GM11168 (cell line): Measurements from ENCODE around the gene SLC6A6.

Source experiments
- in situ Hi-C: fragments of 300-500 bp; cut with MboI; formaldehyde crosslinking; loops from one replicate; pipeline ENCODE4 v1.12.0; 2022; ENCODE audit warnings: low sequenced_read_pairs; ENCODE audit not compliant: unreplicated experiment

SLC6A6 gene

DNA sequence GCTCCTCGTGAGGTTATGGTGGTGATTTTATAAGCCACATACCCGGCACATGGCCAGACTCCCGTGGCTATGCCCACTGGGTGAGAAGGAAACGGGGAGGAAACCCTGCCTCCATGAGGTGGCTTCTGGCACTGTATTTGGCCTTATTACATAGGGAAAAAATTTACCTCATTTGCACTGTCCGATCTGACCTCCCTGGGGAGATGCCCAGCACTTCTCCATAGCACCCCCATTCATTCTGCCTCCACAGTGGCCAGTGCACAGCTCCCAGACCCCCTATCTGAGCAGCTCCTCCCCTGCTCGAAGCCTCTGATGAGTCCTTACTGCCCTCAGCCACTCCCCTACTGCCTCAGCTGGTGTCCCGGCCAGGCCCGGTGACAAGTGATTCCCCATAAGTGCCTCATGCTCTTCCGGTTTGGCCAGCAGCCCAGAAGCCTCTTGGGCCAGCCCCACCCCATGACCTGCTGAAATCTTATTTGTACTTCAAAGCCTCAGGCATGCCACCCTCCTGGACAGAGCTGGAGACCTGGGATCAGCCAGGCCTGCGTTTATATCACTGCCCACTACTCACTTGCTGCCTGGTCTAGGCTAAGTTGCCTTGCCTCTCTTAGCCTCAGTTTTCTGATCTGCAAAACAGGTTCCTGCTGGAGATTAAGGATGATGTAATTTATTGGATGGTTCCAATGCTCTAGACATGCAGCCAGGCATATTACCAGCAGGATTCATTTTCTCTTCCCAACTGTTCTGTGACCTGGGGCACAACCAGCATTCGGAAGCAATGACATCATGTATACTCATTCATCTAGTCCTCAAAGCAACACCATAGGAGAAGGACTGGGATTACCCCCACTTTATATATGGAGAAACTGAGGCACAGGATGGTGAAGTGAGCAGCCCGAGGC lies 30.6 kb upstream of the SLC6A6 start:
- in situ Hi-C loops: no loop called here

DNA sequence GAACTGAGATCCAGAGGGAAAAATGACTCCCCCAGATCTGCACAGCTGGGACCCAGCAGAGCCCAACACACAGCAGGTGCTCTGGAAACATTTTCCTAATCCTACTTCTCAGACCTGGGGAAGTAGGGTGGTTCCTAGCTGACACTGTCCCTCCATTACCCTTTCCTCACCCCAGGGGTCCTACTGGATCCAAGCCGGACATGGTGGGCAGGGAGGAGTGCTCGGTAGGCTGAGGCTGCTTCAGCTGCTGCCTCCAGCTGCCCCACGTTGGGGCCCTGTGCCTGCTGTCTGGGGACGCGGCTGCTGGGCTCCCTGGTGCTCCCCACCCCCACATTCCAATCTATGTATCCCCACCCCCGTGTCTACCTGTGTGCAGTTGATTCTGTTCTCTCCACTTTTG lies 29.8 kb upstream of the SLC6A6 start:
- in situ Hi-C loops: no loop called here

DNA sequence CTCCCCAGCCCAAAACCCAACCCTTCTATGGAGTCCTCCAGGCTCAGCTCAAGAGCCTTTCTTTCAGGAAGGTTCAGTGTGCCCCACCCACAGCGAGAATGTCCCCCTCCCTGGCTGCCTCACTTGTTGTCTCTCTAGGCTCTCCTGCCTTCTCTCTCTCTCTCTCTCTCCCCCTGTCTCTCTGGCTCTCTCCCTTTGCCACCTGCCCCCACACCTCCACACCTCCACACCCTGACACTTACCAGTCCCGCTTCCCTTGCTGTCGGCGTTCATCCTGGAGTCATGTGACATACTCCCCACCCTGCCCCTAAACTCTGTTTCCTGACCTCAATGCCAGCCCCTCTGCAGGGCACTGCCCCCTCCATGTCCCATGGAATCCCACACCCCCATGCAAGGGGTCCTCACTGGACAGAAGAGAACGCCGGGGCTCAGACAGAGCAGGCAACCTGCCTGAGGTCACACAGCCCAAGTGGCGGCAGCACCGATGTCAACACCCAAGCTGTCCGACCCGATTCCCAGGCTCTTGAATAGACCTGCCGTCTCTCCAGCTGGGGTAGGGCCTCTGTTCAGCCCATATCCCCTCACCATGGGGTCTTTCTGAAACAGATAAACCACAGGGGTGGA lies 28.5 kb upstream of the SLC6A6 start:
- in situ Hi-C loops: no loop called here

- in situ Hi-C loops: no loop called here
Measured at GRCh38 chr3:14374444-14374883, 27.9 kb upstream of the SLC6A6 start.

GRCh38 chr3:14375192-14375591 lies 27.2 kb upstream of the SLC6A6 start:
- in situ Hi-C loops: no loop called here

DNA sequence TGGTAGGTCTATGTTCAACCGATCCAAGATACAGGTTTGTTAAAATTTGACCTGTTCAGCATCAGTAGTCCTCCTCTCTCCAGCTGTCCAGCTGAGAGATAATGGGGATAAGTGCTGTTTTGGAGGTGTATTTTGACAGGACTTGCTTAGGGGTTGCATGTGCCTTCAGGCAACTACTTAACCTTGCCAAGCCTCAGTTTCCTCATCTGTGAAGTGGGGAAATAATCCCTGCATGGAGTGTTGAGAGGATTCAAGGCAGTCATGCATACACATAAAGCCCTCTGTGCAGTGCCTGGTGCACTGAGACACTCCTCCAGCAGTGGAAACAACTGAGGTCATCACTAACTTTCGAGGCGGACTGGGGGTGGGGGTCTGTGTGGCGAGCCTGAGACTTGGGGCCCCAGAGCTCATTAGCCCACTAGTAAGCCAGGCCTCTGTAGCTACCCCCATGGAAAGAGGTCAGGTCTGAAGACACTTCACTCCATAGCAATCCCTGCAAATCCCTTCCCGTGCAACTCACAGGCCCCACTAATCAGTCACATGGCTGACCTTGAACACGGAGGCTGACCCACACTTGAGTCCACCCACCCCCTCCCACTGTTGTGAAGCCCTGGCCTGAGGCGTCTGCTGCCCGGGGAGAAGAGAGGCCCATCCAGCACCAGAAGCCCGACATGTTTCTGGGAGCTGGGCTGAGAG lies 25.9 kb upstream of the SLC6A6 start:
- in situ Hi-C loops: no loop called here

DNA sequence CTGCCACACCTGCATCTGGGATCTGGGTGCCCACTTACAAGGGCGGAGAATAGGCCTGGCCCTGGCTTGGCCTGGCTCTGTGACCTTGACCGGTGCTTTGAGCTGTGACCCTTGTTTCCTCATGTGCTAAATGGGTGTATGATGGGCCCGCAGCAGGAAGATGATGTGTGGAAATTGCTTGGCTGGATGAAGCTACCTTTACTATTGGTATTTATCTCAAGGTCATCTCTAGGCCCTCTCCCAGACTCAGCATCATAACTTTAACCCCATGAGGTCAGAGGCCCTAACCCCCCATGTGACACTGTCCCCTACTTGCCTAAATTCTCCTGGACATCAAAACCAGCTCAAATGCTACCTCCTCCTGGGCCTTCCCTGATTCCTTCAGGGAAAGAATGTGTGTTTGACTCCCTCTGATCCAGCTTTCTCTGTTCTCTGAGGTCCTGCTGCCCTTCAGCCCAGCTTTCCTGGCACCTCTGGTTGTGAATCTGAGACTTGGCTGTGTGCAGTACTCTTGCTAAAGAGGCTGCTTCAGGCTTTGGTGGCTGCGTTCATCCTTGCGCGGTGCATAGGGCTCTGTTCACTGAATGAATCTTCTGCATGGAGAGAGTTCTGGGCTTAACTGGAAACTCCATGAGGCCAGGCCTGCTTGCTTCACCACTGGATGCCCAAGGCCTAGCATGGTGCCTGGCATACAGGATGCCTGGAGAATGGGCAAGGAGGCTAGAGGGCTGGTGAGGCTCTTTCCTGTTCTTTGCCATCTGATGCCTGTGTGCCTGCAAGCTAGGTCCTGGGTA lies 25.2 kb upstream of the SLC6A6 start:
- in situ Hi-C loops: no loop called here

- in situ Hi-C loops: no loop called here
Measured at GRCh38 chr3:14377838-14378169, 24.6 kb upstream of the SLC6A6 start.

DNA sequence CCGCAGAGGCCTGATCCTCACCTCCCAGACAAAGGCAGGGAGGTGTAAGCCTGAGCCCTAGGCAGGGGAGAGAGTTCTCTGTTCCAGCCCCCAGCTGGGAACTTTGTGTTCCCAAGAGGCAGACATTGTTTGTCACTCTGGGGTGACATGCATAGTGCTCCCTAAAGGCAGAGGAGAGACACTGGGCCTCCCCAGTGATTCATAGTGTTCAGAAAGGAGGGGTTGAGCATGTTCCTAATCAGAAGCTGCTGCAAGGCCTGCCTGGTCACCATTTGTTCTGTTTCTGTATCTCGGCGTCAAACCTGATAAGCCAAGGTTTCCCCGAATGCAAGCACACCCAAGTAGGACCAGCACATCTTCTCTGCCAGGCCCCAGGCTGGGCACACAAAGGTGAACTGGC lies 24.0 kb upstream of the SLC6A6 start:
- in situ Hi-C loops: no loop called here

DNA sequence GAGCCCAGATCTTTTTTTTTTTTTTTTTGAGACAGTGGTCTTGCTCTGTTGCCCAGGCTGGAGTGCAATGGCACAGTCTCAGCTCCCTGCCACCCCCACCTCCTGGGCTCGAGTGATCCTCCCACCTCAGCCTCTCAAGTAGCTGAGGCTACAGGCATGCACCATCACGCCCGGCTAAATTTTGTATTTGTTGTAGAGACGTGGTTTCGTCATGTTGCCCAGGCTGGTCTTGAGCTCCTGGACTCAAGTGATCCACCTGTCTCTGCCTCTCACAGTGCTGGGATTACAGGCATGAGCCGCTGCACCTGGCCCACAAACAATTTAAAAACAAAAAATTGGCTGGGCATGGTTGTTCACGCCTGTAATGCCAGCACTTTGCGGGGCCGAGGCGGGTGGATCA lies 22.6 kb upstream of the SLC6A6 start:
- in situ Hi-C loops: no loop called here

DNA sequence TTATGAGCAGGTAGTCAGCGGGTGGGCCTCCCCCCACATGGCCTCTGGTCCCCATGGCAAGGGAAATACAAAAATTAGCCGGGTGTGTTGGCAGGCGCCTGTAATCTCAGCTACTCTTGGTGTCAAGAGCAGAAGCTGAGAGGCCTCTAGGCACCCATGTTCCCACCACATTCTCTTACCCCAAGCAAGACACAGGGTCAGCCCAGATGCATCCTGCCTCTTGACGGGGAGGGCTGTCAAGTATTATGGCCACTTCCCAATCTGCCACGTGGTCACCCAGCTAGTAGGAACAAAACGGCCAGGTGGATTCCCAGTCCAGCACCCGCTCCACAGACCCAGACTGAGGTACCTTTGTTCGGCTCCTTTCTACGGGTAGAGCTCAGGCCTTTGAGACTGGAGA lies 16.2 kb upstream of the SLC6A6 start:
- in situ Hi-C loops: no loop called here

DNA sequence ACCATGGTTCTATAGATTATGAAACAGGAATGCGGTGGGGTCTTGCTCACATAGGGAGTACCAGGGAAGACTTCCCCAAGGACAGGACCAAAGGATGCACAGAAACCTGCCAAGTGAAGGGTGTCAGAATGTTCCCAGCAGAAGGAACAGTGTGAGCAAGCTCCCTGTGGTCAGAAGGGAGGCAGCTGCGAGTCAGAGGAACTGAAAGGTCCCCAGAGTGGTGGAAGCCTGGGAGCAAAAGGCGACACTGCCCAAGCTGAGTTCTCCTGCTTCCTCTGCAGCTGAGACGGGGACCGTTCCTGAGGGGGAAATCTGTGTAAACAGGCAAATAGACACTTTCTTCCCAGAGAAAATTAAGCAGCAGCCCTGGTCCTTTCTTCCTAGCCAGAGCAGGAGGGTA lies 14.2 kb upstream of the SLC6A6 start:
- in situ Hi-C loops: no loop called here

GRCh38 chr3:14389166-14389606 lies 13.2 kb upstream of the SLC6A6 start:
- in situ Hi-C loops: no loop called here

DNA sequence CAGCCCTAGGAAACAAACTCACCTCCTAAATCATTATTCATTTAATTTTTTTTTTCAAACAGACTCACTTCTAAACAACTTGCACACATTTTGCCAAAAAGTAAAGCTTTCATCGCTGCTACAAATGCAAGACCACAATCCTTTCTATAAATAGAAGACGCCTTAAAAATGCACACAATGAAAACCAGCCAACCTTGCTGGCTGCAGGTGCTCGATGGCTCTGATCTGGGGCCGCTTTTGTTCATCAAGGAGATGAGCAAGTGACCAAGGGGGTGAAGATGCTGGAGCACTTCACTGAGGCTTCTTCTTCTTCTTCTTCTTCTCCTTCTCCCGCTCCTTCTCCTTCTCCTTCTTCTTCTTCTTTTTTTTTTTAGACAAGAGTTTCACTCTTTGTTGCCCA lies 12.7 kb upstream of the SLC6A6 start:
- in situ Hi-C loops: loop anchor here (5.0 kb wide), 1 partner anchor 78 kb away; no protein-coding TSS in a partner anchor

- in situ Hi-C loops: loop anchor here (5.0 kb wide), 1 partner anchor 76 kb away; no protein-coding TSS in a partner anchor
Measured at GRCh38 chr3:14391033-14391432, 11.4 kb upstream of the SLC6A6 start.

- in situ Hi-C loops: loop anchor here (5.0 kb wide), 1 partner anchor 75 kb away; no protein-coding TSS in a partner anchor
Measured at GRCh38 chr3:14392231-14392630, 10.2 kb upstream of the SLC6A6 start.

DNA sequence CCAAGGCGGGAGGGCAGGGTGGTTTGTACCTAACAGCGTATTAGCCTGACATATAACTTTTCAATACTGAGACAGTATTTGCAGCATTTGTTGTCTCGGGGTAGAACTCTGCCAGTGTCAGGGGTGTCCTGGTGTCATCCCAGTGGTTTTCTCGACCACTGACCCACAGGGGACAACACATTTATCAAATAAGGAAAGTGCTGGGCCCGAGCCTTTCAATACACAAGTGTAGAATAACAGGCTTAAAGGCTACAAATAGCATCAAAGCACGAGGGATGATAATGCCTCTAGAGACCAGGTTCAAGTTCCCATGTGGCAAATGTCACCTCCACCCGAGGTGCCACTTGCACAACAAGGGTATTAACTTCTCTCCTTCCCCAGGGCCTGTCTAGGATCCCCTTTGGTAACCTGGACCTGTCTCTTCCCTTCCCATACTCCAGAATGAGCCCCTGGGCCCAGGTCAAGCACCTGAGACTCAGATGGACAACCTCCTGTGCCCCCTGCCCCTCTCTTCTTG lies 9.5 kb upstream of the SLC6A6 start:
- in situ Hi-C loops: loop anchor here (5.0 kb wide), 1 partner anchor 74 kb away; no protein-coding TSS in a partner anchor

GRCh38 chr3:14393440-14394106 lies 8.8 kb upstream of the SLC6A6 start:
- in situ Hi-C loops: loop anchor here (5.0 kb wide), 1 partner anchor 74 kb away; no protein-coding TSS in a partner anchor

DNA sequence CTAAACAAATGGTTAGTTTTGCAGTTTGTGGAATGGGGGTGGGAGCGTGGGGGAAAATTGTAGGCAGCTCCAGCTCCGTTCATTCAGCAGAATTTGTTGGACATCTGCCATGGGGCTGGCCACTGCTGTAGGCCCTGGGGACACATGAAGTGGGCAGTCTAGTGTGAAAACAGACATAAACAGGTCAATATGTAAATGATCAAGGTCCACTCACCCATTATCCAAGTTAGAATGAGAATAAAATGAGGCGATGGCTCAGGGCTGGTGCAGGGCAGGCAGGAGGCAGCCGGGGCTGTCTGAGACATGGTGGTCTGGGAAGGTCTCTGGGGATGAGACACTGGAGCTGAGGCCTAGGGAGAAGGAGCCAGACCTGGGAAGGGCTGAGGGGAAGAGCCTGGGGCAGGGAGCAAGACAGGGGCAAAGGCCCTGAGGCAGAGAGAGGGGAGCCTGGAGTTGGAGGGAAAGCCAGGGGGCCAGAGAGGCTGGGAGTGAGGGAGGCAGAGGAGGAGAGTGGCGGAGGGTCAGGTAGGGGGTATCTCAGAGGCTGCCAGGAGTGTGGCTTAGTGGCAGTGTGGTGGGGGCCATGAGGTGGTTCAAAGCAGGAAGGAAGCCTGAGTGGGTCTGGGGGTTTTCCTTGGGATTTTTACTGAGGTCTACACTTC lies 6.2 kb upstream of the SLC6A6 start:
- in situ Hi-C loops: no loop called here
